Testis (tissue), 3 donors: Measurements from ENCODE around the gene WDR36. TPM values are rescaled to one million over a fixed set of nuclear protein-coding genes. Genes with fewer than 3 reads are reported as not detected.

ENCODE experiments used
- DNase-seq: peaks from one replicate; pipeline ENCODE4 v3.0.0-alpha.2; 2019
- H3K27ac ChIP-seq, 2 donors: fragments of 200-600 bp; sonication (generic); one replicate each; pipeline ENCODE4 v1.5.1; 2019
- H3K27me3 ChIP-seq: fragments of 200-600 bp; sonication (generic); one replicate; pipeline ENCODE4 v1.5.1; 2019
- H3K36me3 ChIP-seq: fragments of 200-600 bp; sonication (generic); one replicate; pipeline ENCODE4 v1.5.1; 2017; ENCODE audit warnings: low read depth; ENCODE audit errors: missing control alignments
- H3K4me1 ChIP-seq: fragments of 200-600 bp; sonication (generic); one replicate; pipeline ENCODE4 v1.5.1; 2019
- H3K4me3 ChIP-seq, 2 donors: fragments of 200-600 bp; sonication (generic); one replicate each; pipeline ENCODE4 v1.5.1; 2017 to 2019
- H3K9me3 ChIP-seq: fragments of 200-600 bp; sonication (generic); one replicate; pipeline ENCODE4 v1.5.1; 2017
- POLR2A ChIP-seq: fragments of 450-650 bp; IDR thresholded peaks from one replicate; pipeline ENCODE4 v1.6.1; 2017; ENCODE audit warnings: antibody characterized with exemption, mild to moderate bottlenecking, moderate library complexity
- WGBS, 2 donors: methylation state at CpG; one replicate each; pipeline ENCODE4 v1.1.5; 2018; 5-methylcytosine and 5-hydroxymethylcytosine counted together
- intact Hi-C: fragments of 100-400 bp; cut with DNase I; formaldehyde crosslinking; loops from one replicate; pipeline ENCODE4 v1.15.1; 2023; ENCODE audit warnings: low total_unique reads
- polyA plus RNA-seq: library from polyadenylated mRNA; stranded (reverse); fragments of 350-450 nt; fragmentation: Illumina TruSeq; extraction: RNeasy Lipid Tissue Mini Kit (QIAGEN cat#74804); gene quantifications from one replicate; pipeline ENCODE4 v1.2.3, GENCODE V29; 2014; ENCODE audit warnings: low read depth, low replicate concordance; ENCODE audit not compliant: insufficient read depth
- total RNA-seq, 2 donors: library from RNA; depleted of rRNA; stranded (reverse); fragments of >200 nt; gene quantifications; one replicate each; pipeline ENCODE4 v1.2.3, GENCODE V29; 2016
- TF ChIP-seq, protein P1 (sequence below), 3 experiments: fragments of 450-650 bp in 2 of 3; fragments of 200-600 bp in 1 of 3; sonication (generic) in 1 of 3; IDR thresholded peaks; one replicate each; pipeline ENCODE4 v1.5.1; 2016 to 2019; ENCODE audit warnings: antibody characterized with exemption in 3 of 3, mild to moderate bottlenecking in 2 of 3, moderate library complexity in 1 of 3

WDR36 gene
- total and polyA plus RNA-seq, 3 donors from 2014 or later = 11.6 to 23.9 (median 18.0) TPM

- Histone ChIP-seq H3K27me3 (no peaks in the 10 kb centered on the region), H3K36me3 (no peaks in the 10 kb centered on the region), H3K4me1 (no peaks in the 10 kb centered on the region), H3K4me3 (no peak overlapping the region), H3K27ac (no peak overlapping the region), H3K9me3 (no peaks in the 10 kb centered on the region)
- no peak for TF ChIP-seq POLR2A
- TF ChIP-seq, protein P1, sequence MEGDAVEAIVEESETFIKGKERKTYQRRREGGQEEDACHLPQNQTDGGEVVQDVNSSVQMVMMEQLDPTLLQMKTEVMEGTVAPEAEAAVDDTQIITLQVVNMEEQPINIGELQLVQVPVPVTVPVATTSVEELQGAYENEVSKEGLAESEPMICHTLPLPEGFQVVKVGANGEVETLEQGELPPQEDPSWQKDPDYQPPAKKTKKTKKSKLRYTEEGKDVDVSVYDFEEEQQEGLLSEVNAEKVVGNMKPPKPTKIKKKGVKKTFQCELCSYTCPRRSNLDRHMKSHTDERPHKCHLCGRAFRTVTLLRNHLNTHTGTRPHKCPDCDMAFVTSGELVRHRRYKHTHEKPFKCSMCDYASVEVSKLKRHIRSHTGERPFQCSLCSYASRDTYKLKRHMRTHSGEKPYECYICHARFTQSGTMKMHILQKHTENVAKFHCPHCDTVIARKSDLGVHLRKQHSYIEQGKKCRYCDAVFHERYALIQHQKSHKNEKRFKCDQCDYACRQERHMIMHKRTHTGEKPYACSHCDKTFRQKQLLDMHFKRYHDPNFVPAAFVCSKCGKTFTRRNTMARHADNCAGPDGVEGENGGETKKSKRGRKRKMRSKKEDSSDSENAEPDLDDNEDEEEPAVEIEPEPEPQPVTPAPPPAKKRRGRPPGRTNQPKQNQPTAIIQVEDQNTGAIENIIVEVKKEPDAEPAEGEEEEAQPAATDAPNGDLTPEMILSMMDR (IDR thresholded peaks at IDR 0.05) = no peak
- intact Hi-C loops = no loop called here
- WGBS, 2 donors = 80 to 81% methylated on average over 3 of the region's 3 CpGs
- no peak for DNase-seq
These were observed 80.4 kb downstream of the WDR36 start for GRCh38 chr5:111172504-111172903.

DNA sequence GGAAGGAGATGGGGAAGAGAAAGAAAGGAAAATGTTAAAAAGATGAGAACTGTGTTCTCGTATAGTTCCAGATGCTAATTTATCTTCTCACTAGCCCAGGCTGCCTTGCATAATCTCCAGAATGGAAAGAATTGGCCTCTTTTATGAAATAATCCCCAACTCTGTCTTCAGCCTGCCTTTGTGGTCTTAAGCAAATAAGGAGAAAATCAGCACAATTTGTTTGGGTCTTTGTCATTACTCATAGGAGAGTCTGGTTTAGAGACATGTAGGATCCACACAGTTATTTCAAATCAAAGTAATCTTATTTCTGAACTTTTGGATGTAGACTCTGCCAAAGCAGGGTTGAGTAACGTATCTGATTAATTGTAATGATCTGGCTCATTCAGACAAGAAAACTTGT is 81.3 kb downstream of the WDR36 start:
- Histone ChIP-seq H3K27me3 (no peaks in the 10 kb centered on the region), H3K27ac (no peak overlapping the region), H3K4me3 (no peak overlapping the region), H3K36me3 (no peaks in the 10 kb centered on the region), H3K9me3 (no peaks in the 10 kb centered on the region), H3K4me1 (no peaks in the 10 kb centered on the region)
- intact Hi-C loops = no loop called here
- 79 to 85% methylated on average over 2 of the region's 2 CpGs for WGBS, 2 donors
- no peak for DNase-seq
- TF ChIP-seq, protein P1 (IDR thresholded peaks at IDR 0.05) = no peak
- TF ChIP-seq POLR2A = no peak

Other genes with a start within 250 kb of the WDR36 start
- gene TSLP, start 20.6 kb upstream of the WDR36 start, total RNA-seq = 1 to 10 TPM; 1.7 TPM
- gene TSLP, start 20.6 kb upstream of the WDR36 start, polyA plus RNA-seq = 1.2 TPM
- gene CAMK4, start 132.0 kb downstream of the WDR36 start, total RNA-seq = 10 to 100 TPM; 35.4 to 60.3 TPM
- 76.9 TPM for gene CAMK4, start 132.0 kb downstream of the WDR36 start, polyA plus RNA-seq